HCT116 (cell line): ENCODE data around the gene ACBD6.

Source experiments
- CTCF ChIP-seq, 3 experiments: fragments of 200-600 bp in 1 of 3; sonication (generic) in 1 of 3; IDR thresholded peaks in 2 of 3; conservative IDR thresholded peaks in 1 of 3; 2 replicates each; pipeline ENCODE4 v1.5.1; 2012 to 2017; ENCODE audit warnings: low read depth in 2 of 3, low read length in 2 of 3, antibody characterized with exemption in 1 of 3, borderline replicate concordance in 1 of 3, control low read depth in 1 of 3, mild to moderate bottlenecking in 1 of 3, mixed read lengths in 1 of 3, mixed run types in 1 of 3, moderate library complexity in 1 of 3; ENCODE audit not compliant: insufficient read depth in 1 of 3
- EZH2 ChIP-seq: fragments of 200-600 bp; sonication (generic); IDR thresholded peaks from 2 replicates; pipeline ENCODE4 v1.6.1; 2017; ENCODE audit warnings: antibody characterized with exemption, mixed run types
- FOSL1 ChIP-seq: IDR thresholded peaks from 2 replicates; pipeline ENCODE4 v1.6.1; 2012; ENCODE audit warnings: low read depth
- MAX ChIP-seq: IDR thresholded peaks from 2 replicates; pipeline ENCODE4 v1.6.1; 2012
- SIN3A ChIP-seq: IDR thresholded peaks from 2 replicates; pipeline ENCODE4 v1.6.1; 2012; ENCODE audit warnings: low read depth
- SP1 ChIP-seq: IDR thresholded peaks from 2 replicates; pipeline ENCODE4 v1.6.1; 2012; ENCODE audit warnings: low read depth

- TF ChIP-seq SIN3A: no peak
- no peak for TF ChIP-seq EZH2
- no peak for TF ChIP-seq CTCF (IDR thresholded peaks at IDR 0.05 in 2 of 3, conservative IDR thresholded peaks at IDR 0.05 in 1 of 3; ENCODE audit: borderline replicate concordance in 1 of 3, insufficient read depth in 1 of 3, low read depth in 2 of 3, low read length in 2 of 3)
- no peak for TF ChIP-seq SP1
- TF ChIP-seq MAX: no peak
- no peak for TF ChIP-seq FOSL1
Measured at GRCh38 chr1:180287988-180288705, 214.2 kb downstream of the ACBD6 start.
